Esophagus (tissue), 2 donors: Measurements from ENCODE around the gene MAP1LC3A. TPM values are rescaled to one million over a fixed set of nuclear protein-coding genes. Genes with fewer than 3 reads are reported as not detected.

Experiments used
- H3K27ac ChIP-seq, 2 donors: one replicate each; pipeline ENCODE4 v1.5.1; 2013; ENCODE audit warnings: low read depth in 2 of 2, mild to moderate bottlenecking in 2 of 2, inconsistent platforms in 1 of 2, low read length in 1 of 2, moderate library complexity in 1 of 2
- H3K27me3 ChIP-seq, 2 donors: one replicate each; pipeline ENCODE4 v1.6.1; 2013; ENCODE audit warnings: low read length in 2 of 2, control low read depth in 1 of 2, mild to moderate bottlenecking in 1 of 2; ENCODE audit not compliant: insufficient read depth in 2 of 2, control insufficient read depth in 1 of 2
- H3K36me3 ChIP-seq, 2 donors: one replicate each; pipeline ENCODE4 v1.6.1; 2013; ENCODE audit warnings: low read length in 1 of 2; ENCODE audit not compliant: control insufficient read depth in 2 of 2, insufficient read depth in 2 of 2
- H3K4me1 ChIP-seq, 2 donors: one replicate each; pipeline ENCODE4 v1.6.1; 2013; ENCODE audit warnings: low read length in 1 of 2; ENCODE audit not compliant: control insufficient read depth in 2 of 2, insufficient read depth in 2 of 2
- H3K4me3 ChIP-seq, 2 donors: one replicate each; pipeline ENCODE4 v1.5.1; 2013; ENCODE audit warnings: low read length in 2 of 2, mild to moderate bottlenecking in 2 of 2, low read depth in 1 of 2, moderate library complexity in 1 of 2
- H3K9me3 ChIP-seq, 2 donors: one replicate each; pipeline ENCODE4 v1.6.1; 2013; ENCODE audit warnings: mild to moderate bottlenecking in 2 of 2, low read depth in 1 of 2, low read length in 1 of 2, moderate library complexity in 1 of 2; ENCODE audit not compliant: control insufficient read depth in 2 of 2, insufficient read depth in 1 of 2
- WGBS, 2 donors: extraction: QIAGEN DNeasy Blood & Tissue Kit; methylation state at CpG; one replicate each; pipeline ENCODE4 v1.1.7; 2013; 5-methylcytosine and 5-hydroxymethylcytosine counted together
- polyA plus RNA-seq, 2 donors: library from polyadenylated mRNA; stranded (reverse); fragments of 200-250 nt; gene quantifications; one replicate each; pipeline ENCODE4 v1.2.3, GENCODE V29; 2013
- donor health status: healthy with polysubstance abuse.
- donor health status: Bipolar disorder and iron deficiency.

MAP1LC3A gene
- polyA plus RNA-seq, 2 donors = 28.7 to 29.5 TPM

- H3K27me3 ChIP-seq = no peaks in the 10 kb centered on the region
- H3K27ac ChIP-seq = no peak overlapping the region
- peaks cover 40 to 55% of the 10 kb centered on the region in 2 donors for H3K36me3 ChIP-seq
- no peak overlapping the region for H3K4me3 ChIP-seq
- no peaks in the 10 kb centered on the region for H3K9me3 ChIP-seq
- 92 to 95% methylated on average over 2 of the region's 2 CpGs for WGBS, 2 donors
- no peaks in the 10 kb centered on the region for H3K4me1 ChIP-seq
Observed at GRCh38 chr20:34535857-34536256, 22.7 kb upstream of the MAP1LC3A start.

- WGBS, 2 donors = 76 to 82% methylated on average over 10 of the region's 10 CpGs
- Histone ChIP-seq H3K27me3 (no peaks in the 10 kb centered on the region), H3K9me3 (no peaks in the 10 kb centered on the region), H3K36me3 (peaks cover 45 to 62% of the 10 kb centered on the region in 2 donors), H3K4me1 (no peaks in the 10 kb centered on the region), H3K4me3 (no peak overlapping the region), H3K27ac (no peak overlapping the region)
Observed at GRCh38 chr20:34536798-34537394, 21.6 kb upstream of the MAP1LC3A start.

GRCh38 chr20:34537651-34538050 is 20.9 kb upstream of the MAP1LC3A start:
- H3K27me3 ChIP-seq = no peaks in the 10 kb centered on the region
- H3K9me3 ChIP-seq = no peaks in the 10 kb centered on the region
- H3K36me3 ChIP-seq = peaks cover 42 to 61% of the 10 kb centered on the region in 2 donors
- no peaks in the 10 kb centered on the region for H3K4me1 ChIP-seq
- H3K4me3 ChIP-seq = no peak overlapping the region
- H3K27ac ChIP-seq = no peak overlapping the region
- 84 to 92% methylated on average over 8 of the region's 8 CpGs for WGBS, 2 donors

- no peak overlapping the region for H3K27ac ChIP-seq
- WGBS, 2 donors = 39 to 43% methylated on average over 5 of the region's 5 CpGs
- H3K4me3 ChIP-seq = no peak overlapping the region
- H3K27me3 ChIP-seq = no peaks in the 10 kb centered on the region
- no peaks in the 10 kb centered on the region for H3K9me3 ChIP-seq
- H3K36me3 ChIP-seq = peaks cover 38 to 54% of the 10 kb centered on the region in 2 donors
- H3K4me1 ChIP-seq = no peaks in the 10 kb centered on the region
Observed at GRCh38 chr20:34538671-34539123, 19.8 kb upstream of the MAP1LC3A start.

- peaks cover 32 to 47% of the 10 kb centered on the region in 2 donors for H3K36me3 ChIP-seq
- no peaks in the 10 kb centered on the region for H3K27me3 ChIP-seq
- H3K9me3 ChIP-seq = no peaks in the 10 kb centered on the region
- H3K4me1 ChIP-seq = no peaks in the 10 kb centered on the region
- WGBS, 2 donors = 96 to 97% methylated on average over 8 of the region's 8 CpGs
- H3K4me3 ChIP-seq = no peak overlapping the region
- H3K27ac ChIP-seq = no peak overlapping the region
Observed at GRCh38 chr20:34539756-34540155, 18.8 kb upstream of the MAP1LC3A start.

- Histone ChIP-seq H3K36me3 (peaks cover 22 to 37% of the 10 kb centered on the region in 2 donors), H3K4me3 (no peak overlapping the region), H3K27me3 (no peaks in the 10 kb centered on the region), H3K27ac (no peak overlapping the region), H3K4me1 (no peaks in the 10 kb centered on the region), H3K9me3 (no peaks in the 10 kb centered on the region)
- WGBS, 2 donors = 84 to 88% methylated on average over 15 of the region's 15 CpGs
Observed at GRCh38 chr20:34540596-34541263, 17.8 kb upstream of the MAP1LC3A start.

- 80% methylated on average over 13 of the region's 13 CpGs for WGBS, 2 donors
Observed at GRCh38 chr20:34541264-34541901, 17.1 kb upstream of the MAP1LC3A start.

GRCh38 chr20:34541917-34542316 is 16.6 kb upstream of the MAP1LC3A start:
- H3K4me3 ChIP-seq = no peak overlapping the region
- WGBS, 2 donors = 82% methylated on average over 16 of the region's 16 CpGs
- no peaks in the 10 kb centered on the region for H3K27me3 ChIP-seq
- H3K27ac ChIP-seq = no peak overlapping the region
- H3K36me3 ChIP-seq = peaks cover 13 to 27% of the 10 kb centered on the region in 2 donors
- H3K9me3 ChIP-seq = no peaks in the 10 kb centered on the region
- H3K4me1 ChIP-seq = peaks cover 0 to 2% of the 10 kb centered on the region in 2 donors

More at GRCh38 chr20:34541264-34541901, 17.1 kb upstream of the MAP1LC3A start:
- Histone ChIP-seq H3K36me3 (peaks cover 16 to 31% of the 10 kb centered on the region in 2 donors), H3K27me3 (no peaks in the 10 kb centered on the region), H3K9me3 (no peaks in the 10 kb centered on the region), H3K27ac (no peak overlapping the region), H3K4me1 (no peaks in the 10 kb centered on the region), H3K4me3 (no peak overlapping the region)

GRCh38 chr20:34542439-34542838 is 16.1 kb upstream of the MAP1LC3A start:
- 94 to 97% methylated on average over 6 of the region's 6 CpGs for WGBS, 2 donors
- H3K4me3 ChIP-seq = no peak overlapping the region
- H3K36me3 ChIP-seq = peaks cover 8 to 22% of the 10 kb centered on the region in 2 donors
- no peaks in the 10 kb centered on the region for H3K9me3 ChIP-seq
- H3K4me1 ChIP-seq = peaks cover 0 to 4% of the 10 kb centered on the region in 2 donors
- H3K27ac ChIP-seq = no peak overlapping the region
- H3K27me3 ChIP-seq = no peaks in the 10 kb centered on the region
